ENCODE results near the gene NSMCE3.

NSMCE3 gene

DNA sequence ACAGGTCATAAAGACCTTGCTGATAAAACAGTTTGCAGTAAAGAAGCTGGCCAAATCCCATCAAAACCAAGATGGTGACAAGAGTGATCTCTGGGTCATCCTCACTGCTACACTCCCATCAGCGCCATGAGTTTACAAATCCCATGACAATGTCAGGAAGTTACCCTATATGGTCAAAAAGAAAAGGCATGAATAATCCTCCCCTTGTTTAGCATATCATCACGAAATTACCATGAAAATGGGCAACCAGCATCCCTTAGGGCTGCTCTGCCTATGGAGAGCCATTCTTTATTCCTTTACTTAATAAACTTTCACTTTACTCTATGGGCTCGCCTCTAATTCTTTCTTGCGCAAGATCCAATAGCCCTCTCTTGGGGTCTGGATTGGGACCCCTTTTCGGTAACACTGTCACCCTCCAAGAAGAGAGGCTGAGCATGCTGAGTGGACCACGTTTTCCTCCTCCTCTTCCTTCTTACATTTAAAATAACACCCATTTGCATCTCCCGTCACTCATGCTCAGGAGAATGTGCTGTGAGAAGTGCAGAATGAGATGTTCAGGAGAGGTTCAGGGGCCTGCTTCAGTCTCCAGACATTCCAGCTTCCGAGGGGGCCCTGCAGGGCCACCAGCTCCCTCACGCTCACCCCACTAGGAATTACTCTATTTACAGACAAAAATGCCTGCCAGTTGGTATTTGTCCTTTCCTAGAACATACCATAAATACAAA lies 47.3 kb downstream of the NSMCE3 start:
- TF ChIP-seq EZH2phosphoT487 (IDR thresholded peaks at IDR 0.05; ENCODE audit: low read depth): no peak
- TF ChIP-seq, protein P1, sequence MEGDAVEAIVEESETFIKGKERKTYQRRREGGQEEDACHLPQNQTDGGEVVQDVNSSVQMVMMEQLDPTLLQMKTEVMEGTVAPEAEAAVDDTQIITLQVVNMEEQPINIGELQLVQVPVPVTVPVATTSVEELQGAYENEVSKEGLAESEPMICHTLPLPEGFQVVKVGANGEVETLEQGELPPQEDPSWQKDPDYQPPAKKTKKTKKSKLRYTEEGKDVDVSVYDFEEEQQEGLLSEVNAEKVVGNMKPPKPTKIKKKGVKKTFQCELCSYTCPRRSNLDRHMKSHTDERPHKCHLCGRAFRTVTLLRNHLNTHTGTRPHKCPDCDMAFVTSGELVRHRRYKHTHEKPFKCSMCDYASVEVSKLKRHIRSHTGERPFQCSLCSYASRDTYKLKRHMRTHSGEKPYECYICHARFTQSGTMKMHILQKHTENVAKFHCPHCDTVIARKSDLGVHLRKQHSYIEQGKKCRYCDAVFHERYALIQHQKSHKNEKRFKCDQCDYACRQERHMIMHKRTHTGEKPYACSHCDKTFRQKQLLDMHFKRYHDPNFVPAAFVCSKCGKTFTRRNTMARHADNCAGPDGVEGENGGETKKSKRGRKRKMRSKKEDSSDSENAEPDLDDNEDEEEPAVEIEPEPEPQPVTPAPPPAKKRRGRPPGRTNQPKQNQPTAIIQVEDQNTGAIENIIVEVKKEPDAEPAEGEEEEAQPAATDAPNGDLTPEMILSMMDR (IDR thresholded peaks at IDR 0.05; ENCODE audit: low read depth, low read length): no peak

DNA sequence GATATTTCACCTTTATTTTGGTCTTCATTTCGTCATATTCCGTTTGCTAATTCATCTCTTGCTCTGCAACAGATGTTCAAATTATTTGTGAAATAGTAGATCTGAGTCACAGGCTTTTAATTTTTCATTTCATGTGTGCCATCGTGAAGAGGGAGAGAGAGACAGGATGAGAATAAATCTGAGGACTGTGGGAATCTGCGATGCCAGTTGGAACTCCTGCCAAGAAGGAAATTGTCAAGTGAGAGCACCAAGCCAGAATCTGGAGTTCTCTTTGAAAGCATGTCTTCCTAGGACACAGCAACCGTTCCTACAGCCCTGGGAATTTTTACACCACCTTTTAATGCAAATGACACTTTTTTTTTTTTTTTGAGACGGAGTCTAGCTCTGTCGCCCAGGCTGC lies 48.8 kb downstream of the NSMCE3 start:
- H4K20me1 ChIP-seq (ENCODE audit: insufficient read depth, low read length): no peaks in the 10 kb centered on the region
- no peak overlapping the region for H3K9ac ChIP-seq (ENCODE audit: low read length)
- TF ChIP-seq, protein P1 (IDR thresholded peaks at IDR 0.05; ENCODE audit: low read depth, low read length): no peak
- TF ChIP-seq EZH2phosphoT487 (IDR thresholded peaks at IDR 0.05; ENCODE audit: low read depth): no peak
- no peaks in the 10 kb centered on the region for H3K79me2 ChIP-seq (ENCODE audit: low read length)
- no peak overlapping the region for H3K27ac ChIP-seq (ENCODE audit: low read length)
- H3K9me3 ChIP-seq (ENCODE audit: insufficient read depth, low read length): no peaks in the 10 kb centered on the region
- H3K4me1 ChIP-seq (ENCODE audit: low read length): no peaks in the 10 kb centered on the region
- H3K27me3 ChIP-seq (ENCODE audit: low read depth, low read length): no peaks in the 10 kb centered on the region
- H3K36me3 ChIP-seq (replicated peaks; ENCODE audit: low read depth, low read length): no peaks in the 10 kb centered on the region
- H3K4me2 ChIP-seq (ENCODE audit: low read length): no peak overlapping the region
- H3K4me3 ChIP-seq (ENCODE audit: low read length): no peak overlapping the region
- H2AFZ ChIP-seq (ENCODE audit: low read depth, low read length): no peak overlapping the region

More for the DNA sequence above, 47.3 kb downstream of the NSMCE3 start:
- no peak overlapping the region for H3K4me3 ChIP-seq (ENCODE audit: low read length)
- no peak overlapping the region for H2AFZ ChIP-seq (ENCODE audit: low read depth, low read length)
- no peaks in the 10 kb centered on the region for H3K9me3 ChIP-seq (ENCODE audit: insufficient read depth, low read length)
- H3K27ac ChIP-seq (ENCODE audit: low read length): no peak overlapping the region
- H3K9ac ChIP-seq (ENCODE audit: low read length): no peak overlapping the region
- H3K27me3 ChIP-seq (ENCODE audit: low read depth, low read length): no peaks in the 10 kb centered on the region
- H3K79me2 ChIP-seq (ENCODE audit: low read length): no peaks in the 10 kb centered on the region
- H3K36me3 ChIP-seq (replicated peaks; ENCODE audit: low read depth, low read length): no peaks in the 10 kb centered on the region
- H4K20me1 ChIP-seq (ENCODE audit: insufficient read depth, low read length): no peaks in the 10 kb centered on the region
- no peaks in the 10 kb centered on the region for H3K4me1 ChIP-seq (ENCODE audit: low read length)
- H3K4me2 ChIP-seq (ENCODE audit: low read length): no peak overlapping the region

DNA sequence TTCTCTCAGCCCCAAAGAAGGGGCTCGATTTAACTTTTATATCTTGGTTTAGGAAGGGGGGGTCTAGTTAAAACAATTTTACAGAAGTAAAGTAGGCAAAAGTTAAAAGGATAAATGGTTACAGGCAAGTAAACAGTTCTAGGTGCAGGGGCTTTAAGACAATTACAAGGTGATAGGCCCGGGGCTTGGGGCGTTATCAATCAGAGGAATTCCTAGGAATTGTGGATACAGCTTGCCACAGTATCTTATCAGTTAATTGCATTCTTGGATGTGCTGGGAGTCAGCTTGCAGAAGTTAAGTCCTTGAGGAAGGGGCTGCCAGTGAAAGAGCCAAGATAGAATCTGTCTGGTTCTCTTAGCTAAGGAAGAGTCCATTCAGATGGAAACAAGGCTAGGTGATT lies 52.7 kb downstream of the NSMCE3 start:
- H3K27me3 ChIP-seq (ENCODE audit: low read depth, low read length): peaks cover 2% of the 10 kb centered on the region; the same call in 1 of the 2 replicates
- H3K9ac ChIP-seq (ENCODE audit: low read length): no peak overlapping the region
- no peaks in the 10 kb centered on the region for H3K4me1 ChIP-seq (ENCODE audit: low read length)
- no peak overlapping the region for H2AFZ ChIP-seq (ENCODE audit: low read depth, low read length)
- no peaks in the 10 kb centered on the region for H3K79me2 ChIP-seq (ENCODE audit: low read length)
- no peaks in the 10 kb centered on the region for H3K36me3 ChIP-seq (replicated peaks; ENCODE audit: low read depth, low read length)
- TF ChIP-seq, protein P1 (IDR thresholded peaks at IDR 0.05; ENCODE audit: low read depth, low read length): no peak
- no peak for TF ChIP-seq EZH2phosphoT487 (IDR thresholded peaks at IDR 0.05; ENCODE audit: low read depth)
- no peak overlapping the region for H3K4me2 ChIP-seq (ENCODE audit: low read length)
- H3K9me3 ChIP-seq (ENCODE audit: insufficient read depth, low read length): no peaks in the 10 kb centered on the region
- H3K4me3 ChIP-seq (ENCODE audit: low read length): no peak overlapping the region
- no peaks in the 10 kb centered on the region for H4K20me1 ChIP-seq (ENCODE audit: insufficient read depth, low read length)
- H3K27ac ChIP-seq (ENCODE audit: low read length): no peak overlapping the region
